Kidney (tissue), 14 donors: ENCODE results near the gene SARS1. TPM values are rescaled to one million over a fixed set of nuclear protein-coding genes. Genes with fewer than 3 reads are reported as not detected.

Source experiments
- DNase-seq, 5 donors: peaks; one replicate each; pipeline ENCODE4 v3.0.0-alpha.2; 2013 to 2020
- FAIRE-seq: peaks from 2 replicates; lab custom pipeline; 2012; peaks lifted over from hg19 to GRCh38; lab: Jason Lieb, UNC
- H3K27ac ChIP-seq, 2 donors: one replicate each; pipeline ENCODE4 v1.7.0; 2013; ENCODE audit warnings: low read depth in 2 of 2, low read length in 2 of 2, inconsistent platforms in 1 of 2
- H3K27me3 ChIP-seq: one replicate; pipeline ENCODE4 v1.7.1; 2013; ENCODE audit warnings: low read length, inconsistent platforms; ENCODE audit not compliant: control insufficient read depth, insufficient read depth
- H3K36me3 ChIP-seq, 3 donors: one replicate each; pipeline versions ENCODE4 v1.7.0 to v1.7.1; 2013; ENCODE audit warnings: low read length in 3 of 3, control low read depth in 1 of 3, inconsistent platforms in 1 of 3; ENCODE audit not compliant: insufficient read depth in 3 of 3, control insufficient read depth in 2 of 3
- H3K4me1 ChIP-seq, 3 donors: one replicate each; pipeline versions ENCODE4 v1.7.0 to v1.7.1; 2013; ENCODE audit warnings: low read length in 3 of 3, inconsistent platforms in 1 of 3, low read depth in 1 of 3; ENCODE audit not compliant: control insufficient read depth in 2 of 3, insufficient read depth in 2 of 3
- H3K4me3 ChIP-seq, 3 donors: one replicate each; pipeline versions ENCODE4 v1.7.0 to v1.8.1; 2013; ENCODE audit warnings: low read length in 3 of 3, control low read depth in 1 of 3, inconsistent platforms in 1 of 3
- H3K9ac ChIP-seq, 3 donors: one replicate each; pipeline versions ENCODE4 v1.7.0 to v1.7.1; 2013; ENCODE audit warnings: low read length in 3 of 3, control low read depth in 1 of 3, inconsistent platforms in 1 of 3
- H3K9me3 ChIP-seq, 3 donors: one replicate each; pipeline versions ENCODE4 v1.7.0 to v1.7.1; 2013; ENCODE audit warnings: low read length in 3 of 3, control low read depth in 1 of 3, inconsistent platforms in 1 of 3; ENCODE audit not compliant: control insufficient read depth in 2 of 3, insufficient read depth in 1 of 3
- intact Hi-C: fragments of 100-400 bp; cut with DNase I; formaldehyde crosslinking; loops from one replicate; pipeline ENCODE4 v1.11.1; 2022
- polyA plus RNA-seq: library from polyadenylated mRNA; stranded (reverse); fragments of 350-450 nt; fragmentation: Illumina TruSeq; extraction: RNeasy Lipid Tissue Mini Kit (QIAGEN cat#74804); gene quantifications from one replicate; pipeline ENCODE4 v1.2.3, GENCODE V29; 2014; ENCODE audit warnings: low read depth, low replicate concordance; ENCODE audit not compliant: insufficient read depth
- total RNA-seq: library from RNA; stranded (reverse); fragmentation: NEBNext Ultra II Directional; extraction: Animal tissue kit (Norgen Biotek cat#: 25700); gene quantifications from one replicate; pipeline ENCODE4 v1.2.1, GENCODE V29; 2021
- TF ChIP-seq, protein P1 (sequence below): IDR thresholded peaks from 3 replicates; pipeline ENCODE4 v1.5.1; 2012; ENCODE audit warnings: mild to moderate bottlenecking, moderate library complexity, borderline replicate concordance; ENCODE audit not compliant: insufficient read depth; ENCODE audit errors: extremely low read depth
- donor health status: control.
- donor health status: control.
- donor health status: control.
- donor health status: control.
- donor health status: control.
- donor health status: DM: yes; HTN: yes; CAD: no.
- donor health status: Normal renal cell carcinoma (clear cell type).

SARS1 gene
- total and polyA plus RNA-seq, 2 donors from 2014 or later = 114 to 181 TPM

DNA sequence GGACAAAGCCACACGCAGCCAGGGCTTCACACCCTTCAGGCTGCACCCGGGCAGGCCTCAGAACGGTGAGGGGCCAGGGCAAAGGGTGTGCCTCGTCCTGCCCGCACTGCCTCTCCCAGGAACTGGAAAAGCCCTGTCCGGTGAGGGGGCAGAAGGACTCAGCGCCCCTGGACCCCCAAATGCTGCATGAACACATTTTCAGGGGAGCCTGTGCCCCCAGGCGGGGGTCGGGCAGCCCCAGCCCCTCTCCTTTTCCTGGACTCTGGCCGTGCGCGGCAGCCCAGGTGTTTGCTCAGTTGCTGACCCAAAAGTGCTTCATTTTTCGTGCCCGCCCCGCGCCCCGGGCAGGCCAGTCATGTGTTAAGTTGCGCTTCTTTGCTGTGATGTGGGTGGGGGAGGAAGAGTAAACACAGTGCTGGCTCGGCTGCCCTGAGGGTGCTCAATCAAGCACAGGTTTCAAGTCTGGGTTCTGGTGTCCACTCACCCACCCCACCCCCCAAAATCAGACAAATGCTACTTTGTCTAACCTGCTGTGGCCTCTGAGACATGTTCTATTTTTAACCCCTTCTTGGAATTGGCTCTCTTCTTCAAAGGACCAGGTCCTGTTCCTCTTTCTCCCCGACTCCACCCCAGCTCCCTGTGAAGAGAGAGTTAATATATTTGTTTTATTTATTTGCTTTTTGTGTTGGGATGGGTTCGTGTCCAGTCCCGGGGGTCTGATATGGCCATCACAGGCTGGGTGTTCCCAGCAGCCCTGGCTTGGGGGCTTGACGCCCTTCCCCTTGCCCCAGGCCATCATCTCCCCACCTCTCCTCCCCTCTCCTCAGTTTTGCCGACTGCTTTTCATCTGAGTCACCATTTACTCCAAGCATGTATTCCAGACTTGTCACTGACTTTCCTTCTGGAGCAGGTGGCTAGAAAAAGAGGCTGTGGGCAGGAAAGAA lies 61.1 kb downstream of the SARS1 start:
- Histone ChIP-seq H3K27me3 (no peaks in the 10 kb centered on the region), H3K36me3 (no peaks in the 10 kb centered on the region), H3K9me3 (no peaks in the 10 kb centered on the region), H3K4me3 (no peak overlapping the region), H3K27ac (peak overlapping the region; percentile 4 to 57), H3K9ac (peak overlapping the region in 1 of 3 donors; percentile 23), H3K4me1 (peaks cover 4 to 24% (median 9%) of the 10 kb centered on the region in 3 donors)
- intact Hi-C loops = loop anchor here (10.0 kb wide), 1 partner anchor 130 kb away; no protein-coding TSS in a partner anchor
- DNase-seq = peak; percentile 86 to 93 (median 91)
- TF ChIP-seq, protein P1, sequence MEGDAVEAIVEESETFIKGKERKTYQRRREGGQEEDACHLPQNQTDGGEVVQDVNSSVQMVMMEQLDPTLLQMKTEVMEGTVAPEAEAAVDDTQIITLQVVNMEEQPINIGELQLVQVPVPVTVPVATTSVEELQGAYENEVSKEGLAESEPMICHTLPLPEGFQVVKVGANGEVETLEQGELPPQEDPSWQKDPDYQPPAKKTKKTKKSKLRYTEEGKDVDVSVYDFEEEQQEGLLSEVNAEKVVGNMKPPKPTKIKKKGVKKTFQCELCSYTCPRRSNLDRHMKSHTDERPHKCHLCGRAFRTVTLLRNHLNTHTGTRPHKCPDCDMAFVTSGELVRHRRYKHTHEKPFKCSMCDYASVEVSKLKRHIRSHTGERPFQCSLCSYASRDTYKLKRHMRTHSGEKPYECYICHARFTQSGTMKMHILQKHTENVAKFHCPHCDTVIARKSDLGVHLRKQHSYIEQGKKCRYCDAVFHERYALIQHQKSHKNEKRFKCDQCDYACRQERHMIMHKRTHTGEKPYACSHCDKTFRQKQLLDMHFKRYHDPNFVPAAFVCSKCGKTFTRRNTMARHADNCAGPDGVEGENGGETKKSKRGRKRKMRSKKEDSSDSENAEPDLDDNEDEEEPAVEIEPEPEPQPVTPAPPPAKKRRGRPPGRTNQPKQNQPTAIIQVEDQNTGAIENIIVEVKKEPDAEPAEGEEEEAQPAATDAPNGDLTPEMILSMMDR = no peak
- FAIRE-seq = no peak

DNA sequence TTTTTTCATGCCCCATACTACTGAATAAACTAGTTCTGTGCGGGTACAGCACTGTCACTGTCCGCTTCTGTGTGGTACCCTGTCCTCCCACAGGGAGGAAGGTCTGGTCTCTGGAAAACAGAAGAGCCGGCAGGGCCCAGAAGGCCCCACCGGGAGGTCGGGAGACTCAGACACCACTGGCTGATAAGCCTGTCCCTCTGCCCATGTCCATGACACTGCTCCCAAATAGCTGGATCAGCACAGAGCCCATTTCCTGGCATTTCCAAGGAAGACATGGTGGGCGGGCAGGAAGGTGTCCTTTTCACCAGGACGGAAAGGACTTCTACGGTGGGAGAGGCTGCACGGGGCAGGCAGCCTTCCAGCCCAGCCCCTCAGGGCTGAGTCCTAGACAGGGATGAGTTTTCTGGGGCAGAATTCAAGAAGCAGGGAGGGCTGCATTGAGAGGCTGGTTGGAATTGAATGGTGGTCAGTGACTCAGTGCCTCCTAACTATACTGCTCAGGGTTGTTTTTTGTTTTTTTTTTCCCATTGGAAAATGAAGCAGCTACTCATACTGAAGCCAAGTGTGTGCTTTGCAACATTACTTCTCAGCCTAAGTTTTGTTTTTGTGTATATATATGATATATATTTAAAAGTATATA lies 62.1 kb downstream of the SARS1 start:
- FAIRE-seq (no peak), DNase-seq (peak in 3 of 5 donors; percentile 23 to 59 (median 47))
- TF ChIP-seq, protein P1 = no peak
- H3K4me3 ChIP-seq = no peak overlapping the region
- H3K9me3 ChIP-seq = no peaks in the 10 kb centered on the region
- peaks cover 4 to 24% (median 9%) of the 10 kb centered on the region in 3 donors for H3K4me1 ChIP-seq
- intact Hi-C loops = loop anchor here (10.0 kb wide), 1 partner anchor 129 kb away; no protein-coding TSS in a partner anchor
- H3K27me3 ChIP-seq = no peaks in the 10 kb centered on the region
- H3K36me3 ChIP-seq = no peaks in the 10 kb centered on the region
- H3K27ac ChIP-seq = no peak overlapping the region
- H3K9ac ChIP-seq = no peak overlapping the region

DNA sequence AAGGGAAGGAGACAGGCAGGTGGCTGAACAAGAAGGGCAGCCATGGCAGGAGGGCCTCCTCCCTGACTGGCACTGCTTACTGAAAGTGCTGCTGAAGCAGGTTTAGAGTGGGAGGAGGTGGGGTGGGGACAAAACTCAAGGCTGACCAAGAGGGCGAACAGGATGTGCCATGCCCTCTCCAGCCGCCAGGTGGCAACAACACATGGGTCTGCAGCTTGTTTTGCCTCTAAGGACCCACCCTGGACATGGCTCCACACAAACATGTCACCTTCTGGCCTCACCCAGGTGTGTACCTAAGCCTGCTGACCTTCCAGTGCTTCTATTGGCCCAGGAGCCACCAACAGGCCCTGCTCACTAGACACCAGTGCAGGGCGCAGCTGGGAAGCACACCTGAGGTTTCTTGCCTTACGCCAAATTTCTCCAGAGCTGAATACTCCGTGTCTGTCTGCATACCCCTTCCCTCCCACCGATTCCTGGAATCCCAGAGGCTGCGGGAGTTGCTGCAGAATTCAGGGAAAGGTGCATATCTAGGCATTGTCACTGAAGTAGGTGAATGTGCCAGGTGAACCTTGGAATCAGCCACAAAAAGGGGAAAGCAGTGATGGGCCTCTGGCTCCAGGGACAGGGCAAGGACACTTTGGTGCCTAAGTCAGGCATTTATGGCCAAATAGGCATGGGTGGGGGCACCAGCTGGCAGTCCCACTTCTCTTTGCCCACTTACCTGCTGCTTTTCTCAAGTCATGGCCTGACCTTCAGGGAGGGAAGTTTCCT lies 63.9 kb downstream of the SARS1 start:
- DNase-seq (peak; percentile 79 to 91 (median 87)), FAIRE-seq (no peak)
- Histone ChIP-seq H3K4me1 (peaks cover 4 to 28% (median 13%) of the 10 kb centered on the region in 3 donors), H3K4me3 (no peak overlapping the region), H3K9me3 (no peaks in the 10 kb centered on the region), H3K27ac (peak overlapping the region; percentile 49 to 55), H3K9ac (no peak overlapping the region), H3K36me3 (no peaks in the 10 kb centered on the region), H3K27me3 (no peaks in the 10 kb centered on the region)
- intact Hi-C loops = loop anchor here (10.0 kb wide), 1 partner anchor 127 kb away; no protein-coding TSS in a partner anchor
- TF ChIP-seq, protein P1 = peak; percentile 87
